Heart right ventricle (tissue), 16 donors: ENCODE results near the gene SMIM44. TPM values are rescaled to one million over a fixed set of nuclear protein-coding genes. Genes with fewer than 3 reads are reported as not detected.
"Not testable (repeated sequence)": the region's sequence is repeated elsewhere in the genome, so short reads cannot be mapped to it uniquely, and the experiment has no call there.

Experiments used
- ATAC-seq, 8 donors: fragments of 200-7000 bp; cut with Tn5 transposase; one replicate each; pipeline ENCODE4 v1.9.1; 2020; ENCODE audit warnings: mild to moderate bottlenecking in 8 of 8, moderate library complexity in 8 of 8, moderate number of reproducible peaks in 1 of 8
- DNase-seq, 2 donors: peaks; one replicate each; pipeline ENCODE4 v3.0.0-alpha.2; 2020
- H3K27ac ChIP-seq, 10 donors: fragments of 200-600 bp; sonication (generic) in 2 of 10; one replicate each; pipeline versions ENCODE4 v1.5.0 to v1.8.0; 2020 to 2022; ENCODE audit warnings: mild to moderate bottlenecking in 3 of 10
- H3K27me3 ChIP-seq, 7 donors: fragments of 200-600 bp; one replicate each; pipeline ENCODE4 v1.8.0; 2021 to 2022; ENCODE audit warnings: mild to moderate bottlenecking in 2 of 7
- H3K36me3 ChIP-seq, 9 donors: fragments of 200-600 bp; sonication (generic) in 1 of 9; one replicate each; pipeline versions ENCODE4 v1.5.0 to v1.8.0; 2020 to 2022; ENCODE audit warnings: mild to moderate bottlenecking in 2 of 9
- H3K4me1 ChIP-seq, 9 donors: fragments of 200-600 bp; sonication (generic) in 1 of 9; one replicate each; pipeline versions ENCODE4 v1.5.0 to v1.8.0; 2020 to 2022; ENCODE audit warnings: mild to moderate bottlenecking in 4 of 9
- H3K4me3 ChIP-seq, 10 donors: fragments of 200-600 bp; sonication (generic) in 2 of 10; one replicate each; pipeline versions ENCODE4 v1.5.0 to v1.8.0; 2020 to 2022; ENCODE audit warnings: mild to moderate bottlenecking in 7 of 10, moderate library complexity in 2 of 10
- H3K9me3 ChIP-seq, 11 donors: fragments of 200-600 bp in 10 of 11; sonication (generic) in 2 of 11; one replicate each; pipeline versions ENCODE4 v1.5.0 to v1.8.0; 2013 to 2022; ENCODE audit warnings: mild to moderate bottlenecking in 2 of 11, control low read depth in 1 of 11, moderate library complexity in 1 of 11
- CTCF ChIP-seq, 9 donors: fragments of 200-600 bp; sonication (generic) in 2 of 9; IDR thresholded peaks; one replicate each; pipeline versions ENCODE4 v1.5.0 to v1.8.0; 2021 to 2022; ENCODE audit warnings: antibody characterized with exemption in 9 of 9, mild to moderate bottlenecking in 5 of 9, moderate library complexity in 1 of 9
- WGBS, 2 donors: extraction: QIAGEN DNeasy Blood & Tissue Kit; methylation state at CpG; one replicate each; pipeline ENCODE4 v1.1.7; 2013; ENCODE audit warnings: inconsistent platforms in 1 of 2; 5-methylcytosine and 5-hydroxymethylcytosine counted together
- intact Hi-C, 10 donors: fragments of 100-400 bp; cut with DNase I; formaldehyde crosslinking; loops; one replicate each; pipeline versions ENCODE4 v1.11.1 to v1.14.2; 2022
- polyA plus RNA-seq, 2 donors: library from polyadenylated mRNA; stranded (reverse); fragments of 200-250 nt; gene quantifications; one replicate each; pipeline ENCODE4 v1.2.3, GENCODE V29; 2013
- total RNA-seq, 10 donors: library from RNA; stranded (reverse); fragmentation: NEBNext Ultra II Directional in 3 of 10; extraction: Animal tissue kit (Norgen Biotek cat#: 25700) in 3 of 10; gene quantifications; one replicate each; pipeline versions ENCODE4 v1.2.1 to v1.2.4, GENCODE V29; 2021 to 2023
- donor health status: Arrhythmogenic right ventricular cardiomyopathy.
- donor health status: ischemic (EF 13 %, LVEDD 7.1; RV severe dilation, severe dysfunction).
- donor health status: healthy with polysubstance abuse.
- donor health status: DM: no; HTN: yes; CAD: no.
- donor health status: DM: no; HTN: no; CAD: no.
- donor health status: ischemic (EF 25% LVEDD 6.9; RV normal size, moderate dysfunction).
- donor health status: ischemic (EF 25% LVEDD 5.7; RV mildly dilated, moderate dysfunction).
- donor health status: healthy.
- donor health status: DM: yes; HTN: yes; CAD: no.
- donor health status: Ischemic cardiomyopathy.
- donor health status: ischemic (EF 35%, LVEDD 5.7; RV mildly dilated, moderate dysfunction).
- donor health status: nonischemic (EF 11% LVEDD 7.7; RV severe dilation, severe dysfunction).
- donor health status: DM: yes; HTN: yes; CAD: no.
- donor health status: PGD.
- donor health status: ischemic (EF 29% LVEDD 5.4; RV normal size, mild dysfunction).
- donor health status: nonischemic (EF 23%, LVEDD 6.1; RV moderate dilation, normal function).

SMIM44 gene
- total and polyA plus RNA-seq, 12 donors, result not detected

- H3K36me3 ChIP-seq, result peaks cover 0 to 36% (median 0%) of the 10 kb centered on the region in 9 donors
- H3K4me3 ChIP-seq, result no peak overlapping the region
- H3K27ac ChIP-seq, result no peak overlapping the region
- DNase-seq (no peak), ATAC-seq (no peak)
- H3K4me1 ChIP-seq, result peaks cover 12 to 75% (median 26%) of the 10 kb centered on the region in 9 donors
- H3K27me3 ChIP-seq, result no peaks in the 10 kb centered on the region
- H3K9me3 ChIP-seq, result no peaks in the 10 kb centered on the region
- WGBS, 2 donors, result 81 to 84% methylated on average over 26 of the region's 26 CpGs
- intact Hi-C loops, result no loop called here
- no peak for TF ChIP-seq CTCF (IDR thresholded peaks at IDR 0.05)
Measured at GRCh38 chr19:3511506-3512251, 28.4 kb upstream of the SMIM44 start.

- no peak for ATAC-seq
- peaks cover 12 to 66% (median 26%) of the 10 kb centered on the region in 9 donors for H3K4me1 ChIP-seq
Measured at GRCh38 chr19:3510727-3511126, 27.5 kb upstream of the SMIM44 start.

GRCh38 chr19:3509566-3509989 is 26.3 kb upstream of the SMIM44 start:
- H3K27me3 ChIP-seq, result no peaks in the 10 kb centered on the region
- 85 to 86% methylated on average over 15 of the region's 15 CpGs for WGBS, 2 donors
- peaks cover 12 to 68% (median 34%) of the 10 kb centered on the region in 9 donors for H3K4me1 ChIP-seq
- TF ChIP-seq CTCF (IDR thresholded peaks at IDR 0.05), result no peak
- no peak for ATAC-seq
- H3K9me3 ChIP-seq, result no peaks in the 10 kb centered on the region
- H3K27ac ChIP-seq, result no peak overlapping the region
- peaks cover 0 to 34% (median 0%) of the 10 kb centered on the region in 9 donors for H3K36me3 ChIP-seq
- DNase-seq, result no peak
- no peak overlapping the region for H3K4me3 ChIP-seq
- intact Hi-C loops, result loop anchor here in 1 of 10 donors (10.0 kb wide), 1 partner anchor 1575 kb away; no protein-coding TSS in a partner anchor

More at GRCh38 chr19:3510727-3511126, 27.5 kb upstream of the SMIM44 start:
- Histone ChIP-seq H3K9me3 (no peaks in the 10 kb centered on the region), H3K27me3 (no peaks in the 10 kb centered on the region), H3K36me3 (peaks cover 0 to 34% (median 0%) of the 10 kb centered on the region in 9 donors), H3K27ac (no peak overlapping the region), H3K4me3 (no peak overlapping the region)
- intact Hi-C loops, result no loop called here
- no peak for DNase-seq
- WGBS, 2 donors, result 85 to 88% methylated on average over 22 of the region's 22 CpGs
- TF ChIP-seq CTCF (IDR thresholded peaks at IDR 0.05), result no peak

GRCh38 chr19:3508771-3509535 is 25.7 kb upstream of the SMIM44 start:
- Histone ChIP-seq H3K36me3 (peaks cover 0 to 34% (median 0%) of the 10 kb centered on the region in 9 donors), H3K4me3 (no peak overlapping the region), H3K27me3 (no peaks in the 10 kb centered on the region), H3K9me3 (no peaks in the 10 kb centered on the region), H3K27ac (no peak overlapping the region), H3K4me1 (peaks cover 12 to 66% (median 34%) of the 10 kb centered on the region in 9 donors)
- ATAC-seq (no peak), DNase-seq (no peak)
- intact Hi-C loops, result loop anchor here in 1 of 10 donors (10.0 kb wide), 1 partner anchor 1574 kb away; no protein-coding TSS in a partner anchor
- 83 to 85% methylated on average over 23 of the region's 23 CpGs for WGBS, 2 donors
- no peak for TF ChIP-seq CTCF (IDR thresholded peaks at IDR 0.05)

GRCh38 chr19:3508121-3508661 is 24.9 kb upstream of the SMIM44 start:
- not testable (repeated sequence) for ATAC-seq, H3K27me3 ChIP-seq, H3K9me3 ChIP-seq, DNase-seq, H3K27ac ChIP-seq
- 93 to 96% methylated on average over 18 of the region's 18 CpGs for WGBS, 2 donors
- intact Hi-C loops, result loop anchor here in 1 of 10 donors (10.0 kb wide), 1 partner anchor 1573 kb away; no protein-coding TSS in a partner anchor
- Histone ChIP-seq H3K4me1 (peaks cover 11 to 62% (median 34%) of the 10 kb centered on the region in 9 donors), H3K36me3 (peaks cover 0 to 34% (median 0%) of the 10 kb centered on the region in 9 donors), H3K4me3 (peak overlapping the region in 1 of 10 donors; percentile 77)
